HFF-Myc (cell line): Measurements from ENCODE around the gene AQP12B.

Experiments
- DNase-seq: peaks from one replicate; pipeline ENCODE4 v3.0.0-alpha.2; 2011; ENCODE audit warnings: low read depth; ENCODE audit errors: extremely low read depth
- H3K4me3 ChIP-seq: replicated peaks from 2 replicates; pipeline ENCODE4 v1.5.1; 2011; ENCODE audit warnings: low read depth, mild to moderate bottlenecking, control low read depth, low read length
- TF ChIP-seq, protein P1 (sequence below): IDR thresholded peaks from 2 replicates; pipeline ENCODE4 v1.5.1; 2012; ENCODE audit warnings: mild to moderate bottlenecking, low read depth, low read length, control low read depth; ENCODE audit errors: missing control alignments

AQP12B gene

DNA sequence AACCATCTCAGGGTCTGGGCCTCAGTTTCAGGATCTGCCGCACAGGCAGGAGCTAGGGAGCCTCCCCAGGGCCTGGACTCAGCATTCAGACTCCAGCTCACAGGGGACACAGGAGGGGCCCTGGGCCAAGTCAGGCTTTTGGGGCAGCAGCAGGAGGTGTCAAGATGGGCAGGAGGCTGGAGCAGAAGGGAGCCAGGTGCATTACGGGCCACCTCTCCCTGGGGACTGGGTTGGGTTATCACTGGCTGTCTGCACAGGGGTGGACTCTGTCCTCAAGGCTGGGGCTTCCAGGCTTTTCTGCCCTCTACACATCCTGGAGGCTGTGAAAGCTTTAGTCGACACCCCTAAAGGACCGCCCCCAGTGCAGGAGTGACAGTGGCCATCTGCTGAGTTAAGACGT, 29.0 kb upstream of the AQP12B start:
- TF ChIP-seq, protein P1, sequence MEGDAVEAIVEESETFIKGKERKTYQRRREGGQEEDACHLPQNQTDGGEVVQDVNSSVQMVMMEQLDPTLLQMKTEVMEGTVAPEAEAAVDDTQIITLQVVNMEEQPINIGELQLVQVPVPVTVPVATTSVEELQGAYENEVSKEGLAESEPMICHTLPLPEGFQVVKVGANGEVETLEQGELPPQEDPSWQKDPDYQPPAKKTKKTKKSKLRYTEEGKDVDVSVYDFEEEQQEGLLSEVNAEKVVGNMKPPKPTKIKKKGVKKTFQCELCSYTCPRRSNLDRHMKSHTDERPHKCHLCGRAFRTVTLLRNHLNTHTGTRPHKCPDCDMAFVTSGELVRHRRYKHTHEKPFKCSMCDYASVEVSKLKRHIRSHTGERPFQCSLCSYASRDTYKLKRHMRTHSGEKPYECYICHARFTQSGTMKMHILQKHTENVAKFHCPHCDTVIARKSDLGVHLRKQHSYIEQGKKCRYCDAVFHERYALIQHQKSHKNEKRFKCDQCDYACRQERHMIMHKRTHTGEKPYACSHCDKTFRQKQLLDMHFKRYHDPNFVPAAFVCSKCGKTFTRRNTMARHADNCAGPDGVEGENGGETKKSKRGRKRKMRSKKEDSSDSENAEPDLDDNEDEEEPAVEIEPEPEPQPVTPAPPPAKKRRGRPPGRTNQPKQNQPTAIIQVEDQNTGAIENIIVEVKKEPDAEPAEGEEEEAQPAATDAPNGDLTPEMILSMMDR, result no peak
- DNase-seq, result no peak
- no peak overlapping the region for H3K4me3 ChIP-seq

- TF ChIP-seq, protein P1, result no peak
Measured at GRCh38 chr2:240711296-240711695, 28.6 kb upstream of the AQP12B start.

GRCh38 chr2:240708457-240708856, 25.8 kb upstream of the AQP12B start:
- H3K4me3 ChIP-seq, result no peak overlapping the region
- no peak for DNase-seq
- TF ChIP-seq, protein P1, result no peak

More at GRCh38 chr2:240711296-240711695, 28.6 kb upstream of the AQP12B start:
- H3K4me3 ChIP-seq, result no peak overlapping the region
- no peak for DNase-seq

DNA sequence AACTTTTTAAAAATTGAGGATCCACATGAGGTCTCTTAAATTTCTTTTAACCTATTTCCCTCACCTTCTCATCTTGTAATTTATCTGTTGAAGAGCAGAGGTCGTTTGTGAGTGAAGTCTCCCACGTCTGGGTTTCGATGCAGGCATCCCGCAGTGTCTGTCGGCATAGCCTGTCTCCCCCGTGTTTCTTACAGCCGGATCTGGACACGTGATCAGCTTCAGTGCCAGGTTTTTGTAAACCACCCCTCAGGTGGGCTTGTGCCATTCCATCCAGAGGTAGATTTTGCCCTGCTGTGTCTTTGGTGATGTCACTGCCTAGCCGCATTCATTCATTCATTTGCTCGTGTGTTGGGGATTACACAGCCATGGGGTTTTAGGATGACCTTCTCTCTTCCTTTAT, 25.1 kb upstream of the AQP12B start:
- H3K4me3 ChIP-seq, result no peak overlapping the region

DNA sequence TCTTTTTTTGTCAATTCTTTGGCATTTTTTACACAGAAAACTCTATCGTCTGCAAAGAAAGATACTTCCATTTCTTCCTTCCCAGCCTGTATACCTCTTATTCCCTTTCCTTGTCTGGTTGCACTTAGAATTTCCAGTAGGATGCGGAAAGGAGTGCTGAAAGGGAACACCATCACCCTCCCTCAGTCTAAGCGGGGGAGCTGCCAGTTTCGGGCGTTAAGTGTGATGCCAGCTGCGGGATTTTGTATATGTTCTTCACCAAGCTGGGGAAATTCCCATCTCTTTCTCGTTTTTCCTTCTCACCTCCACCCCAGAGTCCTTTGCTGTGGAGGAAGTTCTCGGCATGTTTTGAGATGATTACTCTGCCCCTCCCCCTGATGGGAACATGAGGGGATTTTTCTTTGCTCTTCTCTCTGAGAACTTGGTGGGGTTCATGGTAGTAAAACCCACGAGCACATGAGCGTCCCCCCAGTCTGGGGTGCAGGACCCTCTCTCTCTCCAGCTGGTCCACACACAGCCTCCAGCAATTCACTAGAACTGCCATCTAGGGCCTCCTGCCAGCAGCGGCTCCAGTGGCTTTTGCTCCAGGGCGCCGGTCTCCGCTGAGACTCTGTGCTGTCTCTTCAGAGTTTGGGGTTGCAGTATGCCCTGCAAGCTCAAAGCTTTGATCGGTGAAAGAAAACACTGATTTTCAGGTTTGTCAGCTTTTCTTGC, 24.5 kb upstream of the AQP12B start:
- no peak for DNase-seq
- TF ChIP-seq, protein P1, result no peak
- no peak overlapping the region for H3K4me3 ChIP-seq

More for the DNA sequence above, 25.1 kb upstream of the AQP12B start:
- TF ChIP-seq, protein P1, result no peak
- no peak for DNase-seq

GRCh38 chr2:240705204-240705791, 22.6 kb upstream of the AQP12B start:
- DNase-seq, result no peak
- no peak overlapping the region for H3K4me3 ChIP-seq
- TF ChIP-seq, protein P1, result no peak

GRCh38 chr2:240704651-240705050, 22.0 kb upstream of the AQP12B start:
- TF ChIP-seq, protein P1, result no peak
- no peak overlapping the region for H3K4me3 ChIP-seq
- DNase-seq, result no peak
